ENCODE data around the gene GLRA3. TPM values are rescaled to one million over a fixed set of nuclear protein-coding genes. Genes with fewer than 3 reads are reported as not detected.

The GLRA3 gene
- total RNA-seq, 4 donors from 2014 or later: not detected

- WGBS: 82% methylated on average over 3 of the region's 3 CpGs
- TF ChIP-seq POLR2AphosphoS5 (IDR thresholded peaks at IDR 0.05): no peak
- no peak for TF ChIP-seq POLR2A (IDR thresholded peaks at IDR 0.05)
- no peak for TF ChIP-seq CTCF (IDR thresholded peaks at IDR 0.05)
- TF ChIP-seq EP300 (IDR thresholded peaks at IDR 0.05): no peak
These were observed 40.3 kb upstream of the GLRA3 start for GRCh38 chr4:174869339-174869738.

GRCh38 chr4:174867903-174868302, 38.9 kb upstream of the GLRA3 start:
- Histone ChIP-seq H3K27ac (no peak overlapping the region), H3K36me3 (no peaks in the 10 kb centered on the region), H3K9me3 (no peaks in the 10 kb centered on the region), H3K4me3 (no peak overlapping the region), H3K27me3 (no peaks in the 10 kb centered on the region), H3K4me1 (no peaks in the 10 kb centered on the region)
- no peak for TF ChIP-seq CTCF (IDR thresholded peaks at IDR 0.05)
- no peak for TF ChIP-seq POLR2A (IDR thresholded peaks at IDR 0.05)
- TF ChIP-seq EP300 (IDR thresholded peaks at IDR 0.05): no peak
- no peak for TF ChIP-seq POLR2AphosphoS5 (IDR thresholded peaks at IDR 0.05)
- WGBS: 83% methylated on average over 3 of the region's 3 CpGs
- no peak for DNase-seq (ENCODE audit: low spot score in 2 of 2)

More at GRCh38 chr4:174869339-174869738, 40.3 kb upstream of the GLRA3 start:
- Histone ChIP-seq H3K27me3 (no peaks in the 10 kb centered on the region), H3K4me1 (no peaks in the 10 kb centered on the region), H3K9me3 (no peaks in the 10 kb centered on the region), H3K27ac (no peak overlapping the region), H3K4me3 (no peak overlapping the region), H3K36me3 (no peaks in the 10 kb centered on the region)
- DNase-seq (ENCODE audit: low spot score in 2 of 2): no peak

- H3K9me3 ChIP-seq: no peaks in the 10 kb centered on the region
- no peaks in the 10 kb centered on the region for H3K36me3 ChIP-seq
- no peak overlapping the region for H3K4me3 ChIP-seq
- H3K27me3 ChIP-seq: no peaks in the 10 kb centered on the region
- no peak for DNase-seq (ENCODE audit: low spot score in 2 of 2)
- H3K4me1 ChIP-seq: no peaks in the 10 kb centered on the region
- 81% methylated on average over 1 of the region's 1 CpG for WGBS
- H3K27ac ChIP-seq: no peak overlapping the region
- TF ChIP-seq POLR2AphosphoS5 (IDR thresholded peaks at IDR 0.05) (no peak), POLR2A (IDR thresholded peaks at IDR 0.05) (no peak), EP300 (IDR thresholded peaks at IDR 0.05) (no peak), CTCF (IDR thresholded peaks at IDR 0.05) (no peak)
These were observed 36.5 kb upstream of the GLRA3 start for GRCh38 chr4:174865418-174865985.

- Histone ChIP-seq H3K27ac (no peak overlapping the region), H3K4me3 (no peak overlapping the region), H3K36me3 (no peaks in the 10 kb centered on the region), H3K27me3 (no peaks in the 10 kb centered on the region), H3K9me3 (no peaks in the 10 kb centered on the region), H3K4me1 (no peaks in the 10 kb centered on the region)
- 91% methylated on average over 2 of the region's 2 CpGs for WGBS
- TF ChIP-seq CTCF (IDR thresholded peaks at IDR 0.05) (no peak), POLR2AphosphoS5 (IDR thresholded peaks at IDR 0.05) (no peak), POLR2A (IDR thresholded peaks at IDR 0.05) (no peak), EP300 (IDR thresholded peaks at IDR 0.05) (no peak)
- DNase-seq (ENCODE audit: low spot score in 2 of 2): no peak
These were observed 35.0 kb upstream of the GLRA3 start for GRCh38 chr4:174864031-174864430.

- Histone ChIP-seq H3K4me3 (no peak overlapping the region), H3K27ac (no peak overlapping the region), H3K4me1 (no peaks in the 10 kb centered on the region), H3K9me3 (no peaks in the 10 kb centered on the region), H3K36me3 (no peaks in the 10 kb centered on the region), H3K27me3 (no peaks in the 10 kb centered on the region)
- TF ChIP-seq POLR2A (IDR thresholded peaks at IDR 0.05): no peak
- no peak for DNase-seq (ENCODE audit: low spot score in 2 of 2)
- WGBS: 81% methylated on average over 1 of the region's 1 CpG
These were observed 31.5 kb upstream of the GLRA3 start for GRCh38 chr4:174860588-174860987.

GRCh38 chr4:174859904-174860303, 30.9 kb upstream of the GLRA3 start:
- Histone ChIP-seq H3K4me3 (no peak overlapping the region), H3K27ac (no peak overlapping the region), H3K27me3 (no peaks in the 10 kb centered on the region), H3K9me3 (no peaks in the 10 kb centered on the region), H3K36me3 (no peaks in the 10 kb centered on the region), H3K4me1 (no peaks in the 10 kb centered on the region)
- DNase-seq (ENCODE audit: low spot score in 2 of 2): no peak
- 78% methylated on average over 2 of the region's 2 CpGs for WGBS
- TF ChIP-seq CTCF (IDR thresholded peaks at IDR 0.05) (no peak), EP300 (IDR thresholded peaks at IDR 0.05) (no peak), POLR2A (IDR thresholded peaks at IDR 0.05) (no peak)
